Activated CD4-positive, alpha-beta memory T cell treated with anti-CD3 and anti-CD28 coated beads for 36 hours (primary cell): ENCODE results near the gene CLDN9. TPM values are rescaled to one million over a fixed set of nuclear protein-coding genes. Genes with fewer than 3 reads are reported as not detected.
A peak's percentile ranks its signal among the peaks of the same experiment; 100 is the strongest.

ENCODE experiments used
- CTCF ChIA-PET: fragments of 350-600 bp; sonication (Branson Sonifier 250); formaldehyde crosslinking; loops from one replicate; lab custom pipeline; 2021; ENCODE audit warnings: antibody characterized with exemption, inconsistent platforms; lab: Charles Lee
- POLR2A ChIA-PET: fragments of 350-600 bp; sonication (Branson Sonifier 250); formaldehyde crosslinking; loops from one replicate; lab custom pipeline; 2021; ENCODE audit warnings: antibody characterized with exemption; lab: Charles Lee
- DNase-seq: peaks from one replicate; pipeline ENCODE4 v3.0.0-alpha.2; 2020
- H3K27ac Mint-ChIP-seq: one replicate; pipeline ENCODE4 v1.8.0; 2021; ENCODE audit warnings: mixed read lengths
- H3K27me3 Mint-ChIP-seq: one replicate; pipeline ENCODE4 v1.8.0; 2021; ENCODE audit warnings: mixed read lengths
- H3K36me3 Mint-ChIP-seq: one replicate; pipeline ENCODE4 v1.8.0; 2021; ENCODE audit warnings: mixed read lengths
- H3K4me1 Mint-ChIP-seq: one replicate; pipeline ENCODE4 v1.8.0; 2021; ENCODE audit warnings: low read depth, mixed read lengths
- H3K4me3 Mint-ChIP-seq: one replicate; pipeline ENCODE4 v1.8.0; 2021; ENCODE audit warnings: mild to moderate bottlenecking, mixed read lengths
- H3K9me3 Mint-ChIP-seq: one replicate; pipeline ENCODE4 v1.8.0; 2021; ENCODE audit warnings: mixed read lengths
- intact Hi-C: fragments of 100-400 bp; cut with micrococcal nuclease; formaldehyde crosslinking; loops from one replicate; pipeline ENCODE4 v1.15.1; 2023
- total RNA-seq, 2 experiments: library from RNA; stranded (reverse); gene quantifications; one replicate each; pipeline ENCODE4 v1.2.3, GENCODE V29; 2021

CLDN9 gene
- total RNA-seq, 2 experiments from 2014 or later, result not detected

DNA sequence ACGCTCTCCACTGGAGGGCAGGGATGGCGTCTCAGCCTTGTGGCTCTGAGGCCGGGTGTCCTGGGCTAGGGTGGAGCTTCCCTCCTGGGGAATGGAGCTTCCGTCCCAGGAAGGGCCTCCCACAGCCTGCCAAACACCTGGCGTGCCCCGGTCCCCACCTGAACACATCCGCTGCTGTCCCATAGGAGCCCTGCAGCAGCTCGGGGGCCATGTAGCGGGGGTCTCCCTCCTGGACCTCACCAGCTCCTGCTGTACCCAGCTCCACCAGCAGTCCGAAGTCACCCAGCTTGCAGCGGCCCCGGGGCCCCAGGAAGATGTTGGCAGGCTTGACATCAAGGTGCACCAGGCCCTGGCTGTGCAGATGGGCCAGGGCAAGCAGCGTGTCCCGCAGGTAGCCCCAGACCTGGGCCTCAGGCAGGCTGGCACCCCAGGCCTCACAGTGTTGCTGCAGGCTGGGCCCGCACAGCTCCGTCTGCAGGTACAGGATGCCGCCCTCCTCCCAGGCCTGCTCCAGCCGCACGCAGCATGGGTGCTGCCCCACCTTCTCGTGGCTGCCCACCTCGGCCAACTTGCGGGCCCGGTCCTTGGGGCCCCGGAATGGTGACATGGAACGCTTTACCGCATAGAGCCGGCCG, 37.4 kb upstream of the CLDN9 start:
- Mint-ChIP-seq H3K4me1 (peaks cover 21% of the 10 kb centered on the region), H3K9me3 (no peaks in the 10 kb centered on the region), H3K4me3 (no peak overlapping the region), H3K36me3 (peaks cover 49% of the 10 kb centered on the region), H3K27me3 (no peaks in the 10 kb centered on the region), H3K27ac (no peak overlapping the region)
- intact Hi-C loops, result no loop called here
- DNase-seq, result no peak
- ChIA-PET CTCF (interaction anchor here (1.0 kb wide), 1 partner anchor 53 kb away, joined by 3 read pairs; no protein-coding TSS in a partner anchor), POLR2A (no interaction called here)

DNA sequence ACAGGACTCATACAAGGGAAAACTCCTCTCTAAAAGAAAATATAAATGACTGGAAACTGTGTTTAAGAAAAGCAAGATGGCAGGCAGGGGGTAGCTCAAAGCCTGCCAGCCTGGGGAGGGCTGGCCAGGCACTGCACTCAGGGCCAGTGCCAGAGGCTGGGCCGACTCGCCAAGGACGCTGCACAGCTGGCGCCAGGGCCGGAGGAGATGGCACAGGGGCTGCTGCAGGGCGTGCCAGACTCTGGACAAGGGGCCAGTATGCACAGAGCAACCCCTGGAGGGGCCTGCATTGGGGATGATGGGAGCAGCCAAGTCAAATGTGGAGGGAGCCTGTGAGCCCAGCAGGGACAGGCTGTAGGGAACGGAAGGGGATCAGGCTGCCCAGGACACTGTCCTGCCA, 36.5 kb upstream of the CLDN9 start:
- peaks cover 15% of the 10 kb centered on the region for H3K4me1 Mint-ChIP-seq
- no peak for DNase-seq
- POLR2A ChIA-PET, result no interaction called here
- CTCF ChIA-PET, result no interaction called here
- no peaks in the 10 kb centered on the region for H3K27me3 Mint-ChIP-seq
- no peak overlapping the region for H3K27ac Mint-ChIP-seq
- intact Hi-C loops, result no loop called here
- no peaks in the 10 kb centered on the region for H3K9me3 Mint-ChIP-seq
- H3K36me3 Mint-ChIP-seq, result peaks cover 42% of the 10 kb centered on the region
- no peak overlapping the region for H3K4me3 Mint-ChIP-seq

DNA sequence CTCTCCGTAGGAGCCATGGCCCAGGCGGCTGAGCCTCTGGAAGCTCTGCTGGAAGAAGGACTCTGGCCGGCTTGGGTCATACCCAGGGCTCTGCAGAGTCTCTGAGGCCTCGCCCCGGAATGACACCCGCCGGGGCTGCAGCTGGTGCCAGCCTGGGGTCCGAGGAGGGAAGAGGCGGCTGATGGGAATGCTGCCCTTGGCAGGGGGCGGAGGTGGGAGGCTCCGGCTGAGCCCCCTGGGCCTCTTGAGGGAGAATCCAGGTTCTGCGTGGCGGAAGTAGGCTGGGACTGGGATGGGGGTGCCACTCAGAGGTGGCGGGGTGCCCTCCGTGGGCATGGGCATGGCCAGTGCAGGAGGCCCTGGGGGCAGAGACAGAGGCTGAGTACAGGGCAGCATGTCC, 36.0 kb upstream of the CLDN9 start:
- Mint-ChIP-seq H3K27me3 (no peaks in the 10 kb centered on the region), H3K4me3 (no peak overlapping the region), H3K36me3 (peaks cover 41% of the 10 kb centered on the region), H3K9me3 (no peaks in the 10 kb centered on the region), H3K27ac (no peak overlapping the region), H3K4me1 (peaks cover 15% of the 10 kb centered on the region)
- ChIA-PET CTCF (no interaction called here), POLR2A (no interaction called here)
- DNase-seq, result no peak
- intact Hi-C loops, result no loop called here

DNA sequence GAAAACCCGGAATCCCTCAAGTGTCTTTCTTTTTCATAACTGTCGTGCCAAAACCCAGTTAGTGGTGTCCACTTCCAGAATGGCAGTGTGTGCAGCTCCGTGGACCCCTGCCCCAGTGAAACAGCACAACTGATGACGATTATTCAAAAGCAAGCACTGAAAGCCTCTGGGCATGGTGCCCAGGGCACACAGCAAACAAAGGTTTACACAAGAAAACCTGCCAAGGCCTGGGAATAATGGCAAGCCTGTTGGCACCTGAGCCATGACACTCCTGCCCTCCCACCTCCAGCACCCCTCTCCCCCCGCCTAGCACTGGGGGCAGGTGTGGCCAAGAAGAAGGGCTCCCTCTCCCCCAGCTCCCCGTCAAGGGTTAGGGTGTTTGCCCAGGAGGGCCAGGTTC, 35.3 kb upstream of the CLDN9 start:
- ChIA-PET POLR2A (no interaction called here), CTCF (interaction anchor here (1.4 to 2.0 kb wide), 2 partner anchors 8 to 14 kb away, joined by 4 to 11 read pairs; partner anchors contain the start of genes KREMEN2 and PAQR4)
- H3K27ac Mint-ChIP-seq, result no peak overlapping the region
- no peak overlapping the region for H3K4me3 Mint-ChIP-seq
- H3K36me3 Mint-ChIP-seq, result peaks cover 35% of the 10 kb centered on the region
- H3K9me3 Mint-ChIP-seq, result no peaks in the 10 kb centered on the region
- intact Hi-C loops, result no loop called here
- H3K27me3 Mint-ChIP-seq, result no peaks in the 10 kb centered on the region
- no peak for DNase-seq
- peaks cover 11% of the 10 kb centered on the region for H3K4me1 Mint-ChIP-seq

DNA sequence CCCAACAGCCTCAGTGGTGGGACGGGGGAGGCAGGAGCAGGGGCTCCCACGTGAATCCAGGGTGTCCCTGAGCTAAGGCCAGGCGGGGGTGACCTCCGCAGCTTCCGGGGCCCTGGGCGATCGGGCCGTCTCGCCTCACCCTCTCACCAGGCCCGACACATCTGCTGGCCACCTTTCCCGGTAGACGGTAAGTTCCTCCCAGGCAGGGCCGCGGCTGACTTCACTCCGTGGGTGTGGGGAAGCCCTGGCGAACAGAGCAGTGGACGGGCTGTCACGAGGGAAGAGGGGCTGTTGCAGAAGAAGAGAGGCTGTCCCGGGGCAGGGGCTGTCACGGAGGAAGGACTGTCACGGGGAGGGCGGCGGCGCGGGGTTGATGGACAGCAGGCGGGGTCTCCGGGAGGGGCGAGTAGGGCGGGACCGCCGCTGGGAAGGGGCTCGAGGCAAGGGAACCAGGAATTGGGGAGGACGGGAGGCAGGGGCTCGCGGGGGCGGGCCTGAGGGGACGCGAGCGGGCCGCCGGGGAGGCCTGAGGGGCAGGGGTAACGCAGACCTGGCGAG, 33.0 kb upstream of the CLDN9 start:
- intact Hi-C loops, result loop anchor here (1.0 to 5.0 kb wide), 2 partner anchors 10 to 72 kb away; partner anchors contain the start of gene PAQR4
- Mint-ChIP-seq H3K27me3 (no peaks in the 10 kb centered on the region), H3K27ac (peak overlapping the region; percentile 56), H3K4me3 (peak overlapping the region; percentile 87), H3K9me3 (no peaks in the 10 kb centered on the region), H3K36me3 (peaks cover 27% of the 10 kb centered on the region), H3K4me1 (peaks cover 15% of the 10 kb centered on the region)
- CTCF ChIA-PET, result interaction anchor here (1.6 to 2.0 kb wide), 3 partner anchors 10 to 48 kb away, joined by 7 to 11 read pairs (median 7); partner anchors contain the start of gene PAQR4
- DNase-seq, result peak; percentile 52
- POLR2A ChIA-PET, result interaction anchor here (0.7 to 1.7 kb wide), 2 partner anchors 8 to 10 kb away, joined by 3 to 14 read pairs; partner anchors contain the start of gene PAQR4

DNA sequence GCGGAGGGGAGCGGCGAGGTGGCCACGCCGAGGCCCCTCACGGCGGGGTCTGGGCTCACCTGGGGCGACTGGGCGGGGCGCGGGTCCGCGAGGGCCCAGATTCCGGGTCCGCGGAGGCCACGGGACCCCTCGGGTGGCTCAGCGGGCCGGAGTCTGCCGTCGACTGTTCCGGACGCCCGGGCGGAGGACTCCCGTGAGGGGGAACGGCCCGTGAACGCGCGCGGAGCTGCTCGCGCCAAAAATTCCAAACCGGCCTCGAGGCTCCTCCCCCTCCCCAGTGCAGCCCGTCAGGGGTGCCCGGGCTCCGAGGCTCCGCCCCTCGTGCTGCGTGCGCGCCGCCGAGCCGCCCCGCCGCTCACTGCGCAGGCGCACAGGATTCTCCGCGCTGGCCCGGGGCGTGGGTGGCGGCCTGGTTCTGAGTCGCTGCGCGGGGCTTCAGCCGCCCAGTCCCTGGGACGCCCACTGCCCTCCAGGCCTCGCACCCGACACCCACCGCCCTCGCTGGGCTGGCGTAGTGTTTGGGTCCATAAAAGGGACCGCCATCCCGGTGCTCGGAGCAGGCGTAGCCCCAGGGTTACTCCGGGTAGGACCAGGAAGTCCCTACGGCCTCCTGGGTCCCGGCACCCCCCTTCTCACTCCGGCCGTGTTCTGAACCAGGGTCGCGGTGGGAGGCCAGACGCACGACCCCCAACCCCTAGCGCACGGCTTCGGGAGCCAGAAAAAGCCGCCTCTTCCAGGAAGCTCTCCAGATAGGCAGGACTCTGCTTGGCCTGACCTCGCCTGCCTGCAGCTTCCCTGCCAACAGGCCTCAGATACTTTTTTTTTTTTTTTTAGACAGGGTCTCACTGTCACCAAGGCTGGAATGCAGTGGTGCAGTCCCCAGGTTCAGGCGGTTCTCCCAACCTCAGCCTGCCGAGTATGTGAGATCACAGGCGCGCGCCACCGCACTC, 32.2 kb upstream of the CLDN9 start, which contains the start of gene PKMYT1:
Gene PKMYT1, minus strand, starts transcription at position 220 of the 950 bp plus-strand sequence. CDS start 789 bp downstream, outside the sequence.
- Mint-ChIP-seq H3K9me3 (no peaks in the 10 kb centered on the region), H3K4me1 (peaks cover 15% of the 10 kb centered on the region), H3K27ac (peak within 1 kb of the TSS; percentile 81), H3K27me3 (no peaks in the 10 kb centered on the region), H3K4me3 (peak within 1 kb of the TSS; percentile 87), H3K36me3 (peaks cover 24% of the 10 kb centered on the region)
- intact Hi-C loops, result loop anchor here (1.0 to 5.0 kb wide), 2 partner anchors 11 to 73 kb away; partner anchors contain the start of gene PAQR4
- peak; percentile 96 for DNase-seq
- CTCF ChIA-PET, result interaction anchor here (0.7 to 1.9 kb wide), 7 partner anchors 8 to 79 kb away, joined by 3 to 7 read pairs (median 3); no protein-coding TSS in a partner anchor
- POLR2A ChIA-PET, result interaction anchor here (0.6 to 1.7 kb wide), 7 partner anchors 8 to 41 kb away, joined by 3 to 14 read pairs (median 3); partner anchors contain the start of gene PAQR4

DNA sequence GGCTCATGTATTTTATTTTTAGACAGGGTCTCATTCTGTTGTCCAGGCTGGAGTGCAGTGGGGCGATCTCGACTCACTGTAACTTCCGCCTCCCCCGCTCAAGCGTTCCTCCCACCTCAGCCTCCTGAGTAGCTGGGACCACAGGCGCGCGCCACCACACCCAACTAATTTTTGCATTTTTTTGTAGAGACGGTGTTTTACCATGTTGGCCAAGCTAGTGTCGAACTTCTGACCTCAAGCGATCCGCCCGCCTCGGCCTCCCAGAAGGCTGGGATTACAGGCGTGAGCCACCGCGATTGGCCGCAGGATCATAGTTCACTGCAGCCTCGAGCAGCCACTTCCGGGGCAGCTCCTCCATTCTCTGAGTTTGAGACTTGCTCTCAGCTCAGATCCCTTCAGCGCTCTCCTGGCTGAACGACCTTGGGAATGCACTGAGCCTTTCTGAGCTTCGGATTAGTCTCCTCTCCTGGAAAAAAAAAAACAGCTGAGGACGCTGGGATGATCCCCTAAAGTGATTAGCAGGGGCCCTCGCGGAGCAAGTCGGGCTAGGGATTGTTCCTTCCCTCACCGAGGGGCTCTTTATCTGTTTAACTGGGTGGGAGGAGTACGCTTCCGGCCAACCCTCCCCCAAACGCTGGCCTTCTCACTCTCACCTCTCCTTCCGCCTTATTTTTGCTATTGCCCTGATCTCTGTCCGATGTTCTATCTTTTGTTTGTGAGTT, 31.4 kb upstream of the CLDN9 start:
- peak overlapping the region; percentile 81 for H3K27ac Mint-ChIP-seq
- no peaks in the 10 kb centered on the region for H3K27me3 Mint-ChIP-seq
- DNase-seq, result no peak
- intact Hi-C loops, result loop anchor here (5.0 kb wide), 1 partner anchor 74 kb away; no protein-coding TSS in a partner anchor
- peaks cover 18% of the 10 kb centered on the region for H3K36me3 Mint-ChIP-seq
- POLR2A ChIA-PET, result interaction anchor here (1.1 to 1.3 kb wide), 3 partner anchors 9 to 40 kb away, joined by 3 to 4 read pairs (median 3); no protein-coding TSS in a partner anchor
- CTCF ChIA-PET, result interaction anchor here (0.8 to 1.9 kb wide), 6 partner anchors 9 to 79 kb away, joined by 3 to 7 read pairs (median 3); no protein-coding TSS in a partner anchor
- peak overlapping the region; percentile 87 for H3K4me3 Mint-ChIP-seq
- no peaks in the 10 kb centered on the region for H3K9me3 Mint-ChIP-seq
- peaks cover 15% of the 10 kb centered on the region for H3K4me1 Mint-ChIP-seq

DNA sequence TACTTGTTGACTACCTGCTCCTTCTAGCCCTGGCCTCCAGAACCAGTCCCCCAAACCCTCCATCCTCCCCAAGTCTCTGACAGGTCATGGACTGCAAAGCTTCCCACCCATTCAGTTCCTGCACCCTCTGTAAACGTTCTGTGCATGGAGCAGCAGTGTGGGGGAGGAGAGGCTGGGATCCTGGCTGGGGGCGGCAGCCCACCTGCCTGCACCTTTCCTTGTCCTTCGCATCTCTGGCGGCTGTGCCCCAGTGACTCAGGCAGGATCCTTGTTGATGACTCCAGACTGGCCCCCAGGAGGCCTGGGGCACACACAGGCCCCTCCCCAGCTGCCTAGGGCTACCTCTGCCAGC, 30.8 kb upstream of the CLDN9 start:
- no peak overlapping the region for H3K27ac Mint-ChIP-seq
- DNase-seq, result no peak
- peaks cover 17% of the 10 kb centered on the region for H3K36me3 Mint-ChIP-seq
- ChIA-PET CTCF (interaction anchor here (1.2 to 1.6 kb wide), 3 partner anchors 9 to 50 kb away, joined by 3 read pairs; no protein-coding TSS in a partner anchor), POLR2A (interaction anchor here (1.1 to 1.3 kb wide), 3 partner anchors 10 to 39 kb away, joined by 3 to 4 read pairs (median 3); no protein-coding TSS in a partner anchor)
- H3K27me3 Mint-ChIP-seq, result no peaks in the 10 kb centered on the region
- H3K4me1 Mint-ChIP-seq, result peaks cover 15% of the 10 kb centered on the region
- intact Hi-C loops, result loop anchor here (5.0 kb wide), 1 partner anchor 75 kb away; no protein-coding TSS in a partner anchor
- no peaks in the 10 kb centered on the region for H3K9me3 Mint-ChIP-seq
- H3K4me3 Mint-ChIP-seq, result peak overlapping the region; percentile 62

DNA sequence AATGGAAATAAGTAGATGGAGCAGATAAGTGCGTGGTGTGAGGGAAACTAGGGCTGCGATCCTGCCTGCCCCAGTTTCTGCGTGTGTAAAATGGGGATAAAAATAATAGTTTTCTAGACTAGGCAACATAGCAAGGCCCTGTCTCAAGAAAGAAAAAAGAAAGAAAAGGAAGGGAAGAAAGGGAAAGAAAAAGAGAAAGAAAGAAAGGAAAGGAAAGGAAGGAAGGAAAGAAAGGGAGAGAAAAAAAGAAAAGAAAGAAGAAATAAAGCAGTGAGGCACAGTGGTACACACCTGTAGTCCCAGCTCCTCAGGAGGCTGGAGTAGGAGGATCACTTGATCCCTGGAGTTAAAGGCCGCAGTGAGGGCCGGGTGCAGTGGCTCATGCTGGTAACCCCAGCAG, 30.3 kb upstream of the CLDN9 start:
- peaks cover 12% of the 10 kb centered on the region for H3K36me3 Mint-ChIP-seq
- H3K4me3 Mint-ChIP-seq, result no peak overlapping the region
- peaks cover 15% of the 10 kb centered on the region for H3K4me1 Mint-ChIP-seq
- H3K27me3 Mint-ChIP-seq, result no peaks in the 10 kb centered on the region
- no peak for DNase-seq
- H3K27ac Mint-ChIP-seq, result no peak overlapping the region
- POLR2A ChIA-PET, result interaction anchor here (1.3 to 1.5 kb wide), 2 partner anchors 12 to 14 kb away, joined by 3 read pairs; no protein-coding TSS in a partner anchor
- H3K9me3 Mint-ChIP-seq, result no peaks in the 10 kb centered on the region
- intact Hi-C loops, result loop anchor here (5.0 kb wide), 1 partner anchor 75 kb away; no protein-coding TSS in a partner anchor
- CTCF ChIA-PET, result interaction anchor here (0.6 to 1.6 kb wide), 4 partner anchors 10 to 49 kb away, joined by 3 to 6 read pairs (median 3); partner anchors contain the start of gene PAQR4

DNA sequence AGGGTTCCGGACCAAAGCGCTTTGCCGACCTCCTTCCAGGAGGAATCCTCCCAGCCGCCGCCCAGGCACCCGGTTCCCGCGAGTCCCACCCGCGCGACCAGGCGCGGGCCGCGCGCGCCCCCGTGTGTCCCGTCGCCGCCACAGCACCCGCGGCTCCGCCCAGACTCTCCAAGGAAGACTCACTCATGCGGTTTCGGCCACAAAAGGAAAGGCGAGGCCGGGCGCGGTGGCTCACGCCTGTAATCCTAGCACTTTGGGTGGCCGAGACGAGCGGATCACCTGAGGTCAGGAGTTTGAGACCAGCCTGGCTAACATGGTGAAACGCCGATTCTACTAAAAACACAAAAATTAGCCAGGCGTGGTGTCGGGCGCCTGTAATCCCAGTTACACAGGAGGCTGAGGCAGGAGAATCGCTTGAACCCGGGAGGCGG, 29.0 kb upstream of the CLDN9 start:
- H3K27me3 Mint-ChIP-seq, result no peaks in the 10 kb centered on the region
- H3K27ac Mint-ChIP-seq, result no peak overlapping the region
- peaks cover 7% of the 10 kb centered on the region for H3K36me3 Mint-ChIP-seq
- H3K4me3 Mint-ChIP-seq, result peak overlapping the region; percentile 29
- peak; percentile 89 for DNase-seq
- intact Hi-C loops, result loop anchor here (5.0 kb wide), 1 partner anchor 76 kb away; no protein-coding TSS in a partner anchor
- H3K9me3 Mint-ChIP-seq, result no peaks in the 10 kb centered on the region
- POLR2A ChIA-PET, result interaction anchor here (1.5 kb wide), 1 partner anchor 13 kb away, joined by 3 read pairs; no protein-coding TSS in a partner anchor
- peaks cover 13% of the 10 kb centered on the region for H3K4me1 Mint-ChIP-seq
- CTCF ChIA-PET, result interaction anchor here (0.8 to 1.6 kb wide), 4 partner anchors 12 to 48 kb away, joined by 3 to 4 read pairs (median 4); no protein-coding TSS in a partner anchor
